Duodenal mucosa (tissue), 2 donors: ENCODE results near the gene CEACAM1.
"Not testable (repeated sequence)": the region's sequence is repeated elsewhere in the genome, so short reads cannot be mapped to it uniquely, and the experiment has no call there.

Source experiments
- H3K27ac ChIP-seq: one replicate; pipeline ENCODE4 v1.7.0; 2013; ENCODE audit warnings: low read depth, low read length
- H3K27me3 ChIP-seq, 2 donors: one replicate each; pipeline ENCODE4 v1.7.0; 2013; ENCODE audit warnings: low read length in 2 of 2, control low read depth in 1 of 2; ENCODE audit not compliant: insufficient read depth in 2 of 2, control insufficient read depth in 1 of 2
- H3K36me3 ChIP-seq, 2 donors: one replicate each; pipeline ENCODE4 v1.7.0; 2013; ENCODE audit warnings: low read length in 2 of 2, control low read depth in 1 of 2; ENCODE audit not compliant: insufficient read depth in 2 of 2, control insufficient read depth in 1 of 2
- H3K4me1 ChIP-seq, 2 donors: one replicate each; pipeline ENCODE4 v1.7.0; 2013; ENCODE audit warnings: low read length in 2 of 2, control low read depth in 1 of 2; ENCODE audit not compliant: insufficient read depth in 2 of 2, control insufficient read depth in 1 of 2
- H3K4me3 ChIP-seq, 2 donors: one replicate each; pipeline ENCODE4 v1.7.0; 2013; ENCODE audit warnings: low read length in 2 of 2, low read depth in 1 of 2
- H3K9ac ChIP-seq, 2 donors: one replicate each; pipeline ENCODE4 v1.7.0; 2013; ENCODE audit warnings: low read length in 2 of 2, low read depth in 1 of 2
- H3K9me3 ChIP-seq, 2 donors: one replicate each; pipeline ENCODE4 v1.7.0; 2013; ENCODE audit warnings: low read length in 2 of 2, control low read depth in 1 of 2; ENCODE audit not compliant: control insufficient read depth in 1 of 2

Gene CEACAM1

GRCh38 chr19:42496460-42497133, 31.7 kb downstream of the CEACAM1 start:
- H3K4me1 ChIP-seq: peaks cover 36 to 41% of the 10 kb centered on the region in 2 donors
- H3K27me3 ChIP-seq: no peaks in the 10 kb centered on the region
- no peak overlapping the region for H3K27ac ChIP-seq

GRCh38 chr19:42495663-42496062, 32.6 kb downstream of the CEACAM1 start:
- Histone ChIP-seq H3K4me1 (peaks cover 36 to 41% of the 10 kb centered on the region in 2 donors), H3K9ac (no peak overlapping the region), H3K36me3 (no peaks in the 10 kb centered on the region), H3K27ac (no peak overlapping the region), H3K4me3 (no peak overlapping the region), H3K9me3 (no peaks in the 10 kb centered on the region), H3K27me3 (no peaks in the 10 kb centered on the region)

More at GRCh38 chr19:42496460-42497133, 31.7 kb downstream of the CEACAM1 start:
- H3K4me3 ChIP-seq: no peak overlapping the region
- no peaks in the 10 kb centered on the region for H3K36me3 ChIP-seq
- H3K9me3 ChIP-seq: no peaks in the 10 kb centered on the region
- H3K9ac ChIP-seq: no peak overlapping the region

- no peaks in the 10 kb centered on the region for H3K27me3 ChIP-seq
- no peaks in the 10 kb centered on the region for H3K9me3 ChIP-seq
- peaks cover 33 to 40% of the 10 kb centered on the region in 2 donors for H3K4me1 ChIP-seq
- no peak overlapping the region for H3K4me3 ChIP-seq
- no peaks in the 10 kb centered on the region for H3K36me3 ChIP-seq
- no peak overlapping the region for H3K27ac ChIP-seq
- H3K9ac ChIP-seq: no peak overlapping the region
These were observed 34.0 kb downstream of the CEACAM1 start for GRCh38 chr19:42494321-42494720.

- Histone ChIP-seq H3K9ac (no peak overlapping the region), H3K27ac (no peak overlapping the region), H3K4me1 (no peaks in the 10 kb centered on the region), H3K9me3 (no peaks in the 10 kb centered on the region), H3K27me3 (no peaks in the 10 kb centered on the region), H3K4me3 (no peak overlapping the region), H3K36me3 (no peaks in the 10 kb centered on the region)
These were observed 39.3 kb downstream of the CEACAM1 start for GRCh38 chr19:42488783-42489521.

- Histone ChIP-seq H3K9me3 (no peaks in the 10 kb centered on the region), H3K27ac (no peak overlapping the region), H3K9ac (no peak overlapping the region), H3K4me1 (no peaks in the 10 kb centered on the region), H3K36me3 (no peaks in the 10 kb centered on the region), H3K4me3 (no peak overlapping the region), H3K27me3 (no peaks in the 10 kb centered on the region)
These were observed 40.5 kb downstream of the CEACAM1 start for GRCh38 chr19:42487798-42488178.

GRCh38 chr19:42487032-42487797, 41.1 kb downstream of the CEACAM1 start:
- H3K9me3 ChIP-seq: no peaks in the 10 kb centered on the region
- no peaks in the 10 kb centered on the region for H3K27me3 ChIP-seq
- H3K36me3 ChIP-seq: no peaks in the 10 kb centered on the region
- no peak overlapping the region for H3K9ac ChIP-seq
- no peaks in the 10 kb centered on the region for H3K4me1 ChIP-seq
- no peak overlapping the region for H3K4me3 ChIP-seq
- H3K27ac ChIP-seq: no peak overlapping the region

GRCh38 chr19:42485036-42485435, 43.2 kb downstream of the CEACAM1 start:
- H3K27ac ChIP-seq, H3K36me3 ChIP-seq, H3K27me3 ChIP-seq, H3K4me3 ChIP-seq, H3K9me3 ChIP-seq, H3K9ac ChIP-seq, H3K4me1 ChIP-seq: not testable (repeated sequence)

- Histone ChIP-seq H3K9ac (no peak overlapping the region), H3K36me3 (no peaks in the 10 kb centered on the region), H3K27me3 (no peaks in the 10 kb centered on the region), H3K27ac (no peak overlapping the region), H3K4me1 (peaks cover 0 to 6% of the 10 kb centered on the region in 2 donors), H3K4me3 (no peak overlapping the region), H3K9me3 (no peaks in the 10 kb centered on the region)
These were observed 47.8 kb downstream of the CEACAM1 start for GRCh38 chr19:42480335-42481095.

- Histone ChIP-seq H3K4me3 (no peak overlapping the region), H3K36me3 (no peaks in the 10 kb centered on the region), H3K27me3 (no peaks in the 10 kb centered on the region), H3K9me3 (no peaks in the 10 kb centered on the region), H3K27ac (no peak overlapping the region), H3K9ac (no peak overlapping the region), H3K4me1 (peaks cover 0 to 6% of the 10 kb centered on the region in 2 donors)
These were observed 48.5 kb downstream of the CEACAM1 start for GRCh38 chr19:42479736-42480135.
